Measurements from ENCODE around the gene MN1. TPM values are rescaled to one million over a fixed set of nuclear protein-coding genes. Genes with fewer than 3 reads are reported as not detected.

Gene MN1
- total RNA-seq, 1 donor from 2014 or later: 24.8 TPM

DNA sequence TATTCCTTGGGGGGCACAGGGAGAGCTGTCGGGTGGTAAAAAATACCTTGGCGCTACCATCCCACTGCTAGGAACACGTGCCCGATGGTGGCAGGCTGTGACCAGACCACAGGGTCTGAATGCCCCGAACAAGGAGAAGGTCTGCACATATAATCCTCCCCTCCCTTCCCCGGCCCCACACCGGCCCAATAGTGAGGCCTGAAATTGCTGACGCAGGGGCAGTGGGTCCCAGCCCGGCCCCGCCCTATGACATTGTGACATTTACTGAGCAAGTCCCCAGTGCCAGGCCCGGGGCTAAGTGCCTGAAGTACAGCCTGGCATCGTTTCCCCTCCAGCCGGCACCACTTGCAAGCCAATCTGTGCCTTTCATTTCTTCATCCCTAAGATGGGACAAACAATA, 19.5 kb downstream of the MN1 start:
- no peak for DNase-seq

GRCh38 chr22:27780161-27780575, 21.4 kb downstream of the MN1 start:
- no peak for DNase-seq

DNA sequence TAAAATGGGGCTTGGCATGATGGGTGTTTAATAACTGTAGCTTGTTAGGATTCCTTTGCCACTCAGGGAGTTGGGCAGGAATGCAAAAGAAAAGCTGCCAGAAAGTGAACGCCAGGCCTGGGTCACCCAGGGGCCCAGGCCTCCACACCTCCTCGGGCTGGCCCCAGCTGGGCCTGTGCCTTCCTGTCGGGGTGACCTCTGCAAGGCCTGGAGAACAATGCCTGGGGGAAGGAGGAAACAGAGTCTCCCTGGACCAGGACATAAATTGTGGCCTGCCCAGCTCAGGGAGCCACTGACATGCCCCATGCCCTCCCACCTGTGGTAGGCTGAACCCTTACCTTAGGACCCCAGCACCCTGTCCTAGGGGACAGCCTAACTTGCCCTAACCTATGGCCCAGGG, 21.9 kb downstream of the MN1 start:
- DNase-seq: no peak

DNA sequence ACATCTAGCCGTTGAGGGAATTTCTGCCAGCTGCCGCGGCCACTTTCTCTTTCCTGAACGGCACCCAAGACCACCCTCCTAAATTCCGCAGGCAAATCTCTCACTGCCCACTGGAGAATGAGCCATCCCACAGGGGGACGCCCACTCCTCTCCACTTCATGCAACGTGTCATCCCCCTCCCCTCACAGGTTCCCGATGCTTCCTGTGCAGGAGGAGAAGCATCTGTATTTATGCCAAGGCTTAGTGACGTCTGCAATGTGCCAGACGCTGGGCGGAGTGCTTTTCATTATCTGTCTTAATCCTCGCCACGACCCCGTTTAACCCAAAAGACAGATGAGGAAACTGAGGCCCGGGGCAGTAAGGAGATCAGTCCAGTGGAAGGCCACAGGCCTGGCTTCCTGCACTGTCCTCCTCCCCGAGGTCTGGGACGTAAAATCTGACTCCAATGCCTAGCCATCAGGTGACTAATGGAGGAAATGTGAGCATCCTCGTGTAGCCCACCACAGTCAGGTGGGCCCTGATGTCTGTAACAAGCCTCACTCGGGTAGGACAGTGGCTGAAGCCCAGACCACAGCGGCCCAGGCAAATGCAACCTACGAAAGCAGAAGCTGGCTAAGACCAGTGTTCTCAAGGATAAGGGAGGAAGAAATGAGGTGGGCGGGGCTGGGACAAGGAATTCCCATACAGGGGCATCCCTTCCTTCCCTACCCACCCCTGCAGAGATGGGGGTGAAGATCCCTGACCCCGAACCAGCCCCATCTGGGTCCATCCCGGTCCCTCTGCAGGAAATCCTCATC, 23.1 kb downstream of the MN1 start:
- no peak for DNase-seq

DNA sequence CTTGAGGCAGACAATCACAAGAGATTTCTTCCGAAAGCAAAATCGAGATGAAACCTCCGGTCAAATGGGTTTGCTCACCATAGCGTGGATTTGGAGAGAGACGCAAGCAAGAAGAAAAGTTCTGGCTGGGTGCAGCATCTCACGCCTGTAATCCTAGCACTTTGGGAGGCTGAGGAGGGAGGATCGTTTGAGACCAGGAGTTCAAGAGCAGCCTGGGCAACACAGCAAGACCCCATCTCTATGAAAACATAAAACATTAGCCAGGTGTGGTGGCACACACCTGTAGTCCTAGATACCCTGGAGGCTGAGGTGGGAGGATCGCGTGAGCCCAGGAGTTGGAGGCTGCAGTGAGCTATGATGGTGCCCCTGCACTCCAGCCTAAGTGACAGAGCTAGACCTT, 24.4 kb downstream of the MN1 start:
- DNase-seq: no peak

DNA sequence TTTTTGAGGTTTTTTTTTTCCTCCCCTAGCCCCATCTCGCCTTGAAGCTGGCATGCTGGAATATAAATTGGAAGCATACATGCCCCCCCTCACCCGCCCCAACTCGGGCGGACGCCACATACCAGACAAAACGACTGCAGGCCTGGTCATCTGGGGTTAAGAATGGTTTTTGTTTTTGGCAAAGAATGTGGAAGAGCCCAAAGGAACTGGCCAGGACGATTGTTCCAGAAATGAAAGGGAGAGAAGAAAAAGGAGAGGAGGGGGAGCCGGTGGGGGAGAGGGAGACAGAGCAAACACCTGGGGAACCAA, 25.0 kb downstream of the MN1 start:
- no peak for DNase-seq

DNA sequence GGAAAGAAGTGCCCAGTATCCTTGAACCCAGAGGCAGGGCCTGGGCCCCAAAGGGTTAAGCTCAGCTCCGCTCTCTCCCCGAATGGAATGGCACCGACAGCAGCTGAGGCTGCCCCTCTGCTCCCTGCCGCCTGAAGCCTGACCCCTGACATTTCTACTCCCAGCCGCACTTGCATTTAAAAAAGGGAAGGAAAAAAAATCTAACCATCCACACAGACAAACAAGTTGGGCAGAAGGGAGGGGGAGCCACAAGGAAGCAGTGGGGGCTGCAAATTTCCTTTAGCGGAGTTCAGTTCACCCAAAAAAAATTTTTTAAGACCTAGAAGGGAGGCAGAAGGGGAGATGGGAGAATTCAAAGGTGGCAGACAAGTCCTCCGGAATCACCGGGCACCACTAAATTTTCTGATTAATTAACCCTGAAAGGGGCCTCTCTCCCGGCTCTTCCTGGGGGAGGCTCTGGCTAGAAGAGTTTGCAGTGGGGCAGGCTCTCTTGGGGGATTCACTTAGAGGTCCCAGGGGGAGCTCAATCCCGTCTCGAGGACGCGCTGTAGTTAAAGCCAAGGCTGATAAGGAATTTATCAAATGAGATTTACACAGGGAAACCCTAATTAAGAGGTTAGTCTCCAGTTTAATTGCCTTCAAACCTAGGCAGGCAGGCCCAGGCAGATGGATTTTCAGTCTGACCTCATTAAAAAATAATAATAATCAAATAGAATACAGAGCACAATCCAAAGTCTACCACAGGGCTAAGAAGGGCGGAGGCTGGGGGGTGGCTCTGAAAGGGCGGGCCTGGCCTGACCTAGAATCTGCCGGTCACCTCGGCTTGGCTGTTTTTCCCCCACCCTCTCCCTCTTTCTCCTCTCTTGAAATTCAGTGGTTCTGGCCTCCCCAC, 25.6 kb downstream of the MN1 start:
- DNase-seq: no peak

- no peak for DNase-seq
Measured at GRCh38 chr22:27775087-27775698, 26.4 kb downstream of the MN1 start.

GRCh38 chr22:27774200-27774599, 27.4 kb downstream of the MN1 start:
- DNase-seq: no peak

DNA sequence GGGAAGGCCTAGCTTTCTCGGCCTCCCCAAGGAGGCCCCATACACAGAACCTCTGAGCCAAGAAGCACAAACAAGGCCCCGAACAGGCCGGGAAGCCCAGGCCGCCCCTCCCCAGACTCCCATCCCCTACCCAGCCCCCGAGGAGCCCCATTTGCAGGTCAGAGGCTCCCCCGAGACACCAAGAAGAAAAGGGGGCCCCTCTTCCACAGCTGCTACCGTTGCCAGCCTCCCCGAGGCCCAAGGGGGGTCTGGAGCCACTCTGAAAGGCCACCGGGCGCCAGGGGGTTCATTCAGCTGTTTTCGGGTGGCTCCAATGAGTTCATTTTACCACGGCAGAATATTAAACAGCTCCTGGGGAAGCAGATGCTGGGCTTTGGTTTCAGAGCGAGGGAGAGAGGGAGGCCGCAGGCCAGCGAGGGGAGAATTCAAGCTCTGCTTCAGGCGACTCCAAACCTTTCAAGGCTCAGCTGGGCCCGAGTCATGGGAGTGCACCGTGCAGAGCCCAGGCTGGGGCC, 28.5 kb downstream of the MN1 start:
- DNase-seq: no peak

- no peak for DNase-seq
Measured at GRCh38 chr22:27772081-27772983, 29.2 kb downstream of the MN1 start.

DNA sequence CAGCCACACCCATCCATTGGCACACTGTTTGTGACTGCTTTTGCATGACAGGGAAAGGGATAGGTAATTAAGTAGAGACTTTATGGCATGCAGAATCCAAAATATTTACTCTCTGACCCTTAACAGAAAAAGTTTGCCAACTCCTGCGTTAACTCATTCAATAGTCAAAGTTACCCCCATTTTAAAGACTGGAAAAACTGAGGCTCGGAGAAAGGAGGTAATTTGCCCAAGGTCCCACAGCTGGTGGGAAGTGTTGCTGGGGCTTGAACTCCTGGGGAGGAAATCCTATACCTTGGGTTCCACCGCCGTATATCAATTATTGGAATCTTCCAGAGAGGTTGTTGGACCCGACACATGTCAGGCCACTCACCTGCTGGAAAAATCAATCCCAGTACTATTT, 29.9 kb downstream of the MN1 start:
- DNase-seq: no peak

DNA sequence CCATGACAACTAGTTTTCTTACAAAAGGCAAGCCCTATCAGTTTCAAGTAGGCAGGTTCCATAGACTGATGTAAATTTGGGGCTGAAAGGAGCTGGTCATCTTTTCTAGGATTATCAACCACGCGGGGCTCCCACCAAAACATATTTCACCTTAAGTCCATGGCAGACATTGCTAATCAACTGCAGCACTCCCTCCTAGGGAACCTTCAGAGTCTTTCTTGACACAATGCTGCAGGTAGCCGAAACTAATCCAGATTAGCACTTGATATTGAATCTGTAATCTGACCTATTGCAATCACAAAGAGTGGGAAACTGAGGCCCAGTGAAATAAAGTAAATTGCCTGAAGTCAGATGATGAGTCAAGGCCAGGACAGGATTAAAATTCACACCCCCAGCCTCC, 32.5 kb downstream of the MN1 start:
- DNase-seq: no peak

DNA sequence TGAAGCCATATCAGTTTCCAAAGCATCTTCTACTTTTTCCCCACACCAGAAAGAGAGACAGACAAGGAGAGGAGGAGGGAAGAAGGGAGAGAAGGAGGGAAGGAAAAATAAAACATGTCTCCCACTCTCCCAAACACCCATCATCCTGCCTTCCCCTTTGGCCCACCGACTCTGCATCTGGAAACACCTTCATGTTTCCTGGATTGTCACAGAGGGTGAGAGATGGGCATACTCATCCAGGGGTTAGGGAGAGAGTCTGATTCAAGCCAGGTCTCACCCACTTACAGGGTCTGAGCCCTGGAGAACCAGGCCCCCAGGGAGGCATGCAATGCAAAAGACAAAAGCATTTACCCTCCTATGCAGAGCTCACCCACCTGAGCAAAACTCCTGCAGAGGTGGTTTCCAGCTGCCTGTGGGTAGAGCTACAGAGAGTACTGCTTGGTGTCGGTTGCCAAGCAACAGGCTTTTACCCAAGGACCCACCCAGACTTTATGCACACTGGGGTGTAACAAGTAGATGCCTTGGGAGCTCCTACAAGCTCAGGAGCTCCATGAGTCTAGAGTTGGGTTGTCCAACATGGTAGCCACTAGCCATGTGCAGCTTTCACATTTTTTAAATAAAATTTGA, 33.4 kb downstream of the MN1 start:
- DNase-seq: no peak

- no peak for DNase-seq
Measured at GRCh38 chr22:27766679-27767078, 34.9 kb downstream of the MN1 start.

- no peak for DNase-seq
Measured at GRCh38 chr22:27765706-27766291, 35.8 kb downstream of the MN1 start.

- no peak for DNase-seq
Measured at GRCh38 chr22:27764722-27765236, 36.8 kb downstream of the MN1 start.

- DNase-seq: no peak
Measured at GRCh38 chr22:27761665-27762064, 39.9 kb downstream of the MN1 start.

- DNase-seq: no peak
Measured at GRCh38 chr22:27761000-27761399, 40.6 kb downstream of the MN1 start.

DNA sequence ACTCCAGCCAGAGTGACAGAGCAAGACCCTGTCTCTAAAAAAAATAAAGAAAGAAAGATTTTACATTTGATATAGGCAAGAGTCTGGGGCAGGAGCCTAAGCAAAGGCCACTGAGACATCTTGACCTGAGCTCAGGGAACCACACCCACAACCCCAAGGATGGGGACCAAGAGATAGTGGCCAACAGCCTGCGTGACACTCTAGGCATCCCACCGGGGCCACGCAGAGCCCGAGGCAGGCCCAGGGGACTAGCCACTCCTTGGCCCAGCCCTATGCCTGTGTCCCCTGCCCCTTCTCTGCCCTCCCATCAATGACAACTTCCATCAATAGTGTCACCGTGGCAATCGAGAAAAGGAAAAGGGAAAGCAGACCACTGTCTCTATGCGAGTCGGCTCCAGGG, 41.1 kb downstream of the MN1 start:
- no peak for DNase-seq
